ENCODE data around the gene HIBCH. TPM values are rescaled to one million over a fixed set of nuclear protein-coding genes. Genes with fewer than 3 reads are reported as not detected.

HIBCH gene
- polyA plus RNA-seq, 1 of the 3 experiments (the other 2 are of a cell fraction), result 8.4 TPM

DNA sequence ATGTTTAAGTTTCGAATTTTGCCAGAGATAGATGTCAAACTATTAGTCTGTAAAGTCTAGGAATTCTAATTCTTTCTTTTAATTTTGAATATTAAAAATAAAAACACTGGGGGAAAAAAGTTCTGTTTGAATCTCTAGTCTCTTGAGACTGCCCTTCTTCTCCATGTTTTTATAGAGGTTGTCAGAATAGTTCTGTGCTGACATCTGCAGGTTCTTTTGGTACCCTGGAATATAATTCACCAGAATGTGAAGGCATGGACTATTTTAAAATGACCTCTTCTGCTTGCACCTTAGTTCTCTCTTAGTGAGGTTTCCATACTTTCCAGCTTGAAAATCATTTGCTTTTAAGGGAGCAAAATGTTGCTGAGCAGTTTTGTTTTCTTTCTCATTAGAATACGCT is 136.1 kb downstream of the HIBCH start:
- Histone ChIP-seq H3K9ac (no peak overlapping the region), H3F3A (replicated peaks; ENCODE audit: insufficient read depth) (peaks cover 14% of the 10 kb centered on the region), H3K4me1 (ENCODE audit: control insufficient read depth in 1 of 2, insufficient read depth in 2 of 2, low read depth in 1 of 2, low read length in 1 of 2) (peaks cover 0 to 12% of the 10 kb centered on the region in 2 experiments; a peak in 2 of 4 replicates), H3K4me3 (ENCODE audit: low read depth in 2 of 2, low read length in 1 of 2) (no peak overlapping the region), H3K79me2 (ENCODE audit: insufficient read depth) (no peaks in the 10 kb centered on the region), H3K9me2 (no peaks in the 10 kb centered on the region), H4K20me1 (ENCODE audit: insufficient read depth) (no peaks in the 10 kb centered on the region), H3K27me3 (ENCODE audit: insufficient read depth) (no peaks in the 10 kb centered on the region), H2AFZ (ENCODE audit: low read depth) (no peak overlapping the region), H3K36me3 (replicated peaks in 1 of 2; ENCODE audit: control insufficient read depth in 1 of 2, insufficient read depth in 2 of 2, low read length in 1 of 2) (no peaks in the 10 kb centered on the region), H3K4me2 (no peak overlapping the region), H3K27ac (ENCODE audit: low read depth in 2 of 2, low read length in 1 of 2) (no peak overlapping the region), H3K9me3 (no peaks in the 10 kb centered on the region)
- no peak for TF ChIP-seq CHD2 (IDR thresholded peaks at IDR 0.05; ENCODE audit: low read length, partially characterized antibody)
- TF ChIP-seq ZBTB33 (IDR thresholded peaks at IDR 0.05; ENCODE audit: borderline replicate concordance, low read depth), result no peak
- no peak for TF ChIP-seq YY1 (IDR thresholded peaks at IDR 0.05; ENCODE audit: low read depth)
- DNase-seq, result no peak
- WGBS (ENCODE audit: low lambda C conversion rate), result 89% methylated on average over 2 of the region's 2 CpGs
- ChIA-PET CTCF (no interaction called here), POLR2A (no interaction called here)

DNA sequence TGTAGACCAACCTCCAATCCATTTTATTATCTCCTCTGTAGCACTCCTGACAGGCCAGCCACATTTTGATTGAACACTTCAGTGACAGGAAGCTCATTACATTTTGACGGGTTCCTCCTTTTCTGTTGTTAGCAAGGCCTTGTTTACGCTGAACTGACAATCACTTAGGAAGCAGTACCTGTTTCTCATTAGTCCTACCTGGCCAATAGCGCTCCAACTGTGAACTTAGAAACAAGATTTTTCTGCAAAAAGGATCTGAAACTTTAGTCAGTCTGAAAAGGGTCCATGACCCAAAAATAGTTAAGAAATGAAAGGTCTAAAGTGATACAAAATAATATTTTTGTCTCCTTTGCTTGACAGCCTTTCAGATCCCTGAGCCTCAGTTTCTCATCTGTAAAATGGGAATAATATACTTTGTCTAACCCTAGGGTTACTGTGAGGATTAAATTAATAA is 137.5 kb downstream of the HIBCH start:
- no peak overlapping the region for H3K4me3 ChIP-seq (ENCODE audit: low read depth in 2 of 2, low read length in 1 of 2)
- H3K4me1 ChIP-seq (ENCODE audit: control insufficient read depth in 1 of 2, insufficient read depth in 2 of 2, low read depth in 1 of 2, low read length in 1 of 2), result peaks cover 0 to 12% of the 10 kb centered on the region in 2 experiments; a peak in 2 of 4 replicates
- no peaks in the 10 kb centered on the region for H3K9me3 ChIP-seq
- ChIA-PET POLR2A (no interaction called here), CTCF (interaction anchor here (1.0 to 3.2 kb wide), 2 partner anchors 22 to 64 kb away, joined by 3 to 25 read pairs; no protein-coding TSS in a partner anchor)
- H3K79me2 ChIP-seq (ENCODE audit: insufficient read depth), result no peaks in the 10 kb centered on the region
- no peaks in the 10 kb centered on the region for H3K27me3 ChIP-seq (ENCODE audit: insufficient read depth)
- DNase-seq, result no peak
- H3F3A ChIP-seq (replicated peaks; ENCODE audit: insufficient read depth), result peaks cover 14% of the 10 kb centered on the region
- H3K27ac ChIP-seq (ENCODE audit: low read depth in 2 of 2, low read length in 1 of 2), result no peak overlapping the region
- no peak for TF ChIP-seq ELF1 (IDR thresholded peaks at IDR 0.05)
- no peak for TF ChIP-seq IRF3 (IDR thresholded peaks at IDR 0.05; ENCODE audit: low read depth, low read length)
- TF ChIP-seq, protein P1, sequence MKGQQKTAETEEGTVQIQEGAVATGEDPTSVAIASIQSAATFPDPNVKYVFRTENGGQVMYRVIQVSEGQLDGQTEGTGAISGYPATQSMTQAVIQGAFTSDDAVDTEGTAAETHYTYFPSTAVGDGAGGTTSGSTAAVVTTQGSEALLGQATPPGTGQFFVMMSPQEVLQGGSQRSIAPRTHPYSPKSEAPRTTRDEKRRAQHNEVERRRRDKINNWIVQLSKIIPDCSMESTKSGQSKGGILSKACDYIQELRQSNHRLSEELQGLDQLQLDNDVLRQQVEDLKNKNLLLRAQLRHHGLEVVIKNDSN (IDR thresholded peaks at IDR 0.05; ENCODE audit: borderline replicate concordance, low read depth), result no peak
- TF ChIP-seq EP300 (IDR thresholded peaks at IDR 0.05; ENCODE audit: borderline replicate concordance in 1 of 2, low read depth in 1 of 2, low read length in 1 of 2), result no peak
- TF ChIP-seq PBX3 (IDR thresholded peaks at IDR 0.05), result no peak
- no peak for TF ChIP-seq USF2 (IDR thresholded peaks at IDR 0.05; ENCODE audit: borderline replicate concordance, low read depth, low read length)
- no peak for TF ChIP-seq TEAD4 (IDR thresholded peaks at IDR 0.05; ENCODE audit: borderline replicate concordance, insufficient read depth)
- no peak for TF ChIP-seq RXRA (IDR thresholded peaks at IDR 0.05; ENCODE audit: borderline replicate concordance, low read depth)
- no peak for TF ChIP-seq RAD21 (IDR thresholded peaks at IDR 0.05; ENCODE audit: low read length)
- TF ChIP-seq GATA2 (CRISPR knock-in tag; IDR thresholded peaks at IDR 0.05), result no peak
- no peak for TF ChIP-seq ZBTB33 (IDR thresholded peaks at IDR 0.05; ENCODE audit: borderline replicate concordance, low read depth)
- no peak for TF ChIP-seq SIN3A (IDR thresholded peaks at IDR 0.05; ENCODE audit: borderline replicate concordance, low read depth, low read length)
- TF ChIP-seq TAF1 (IDR thresholded peaks at IDR 0.05; ENCODE audit: borderline replicate concordance, low read depth, low read length), result no peak
- TF ChIP-seq FOSL2 (IDR thresholded peaks at IDR 0.05; ENCODE audit: borderline replicate concordance, low read depth), result no peak
- H4K20me1 ChIP-seq (ENCODE audit: insufficient read depth), result no peaks in the 10 kb centered on the region
- no peak overlapping the region for H3K4me2 ChIP-seq
- no peaks in the 10 kb centered on the region for H3K36me3 ChIP-seq (replicated peaks in 1 of 2; ENCODE audit: control insufficient read depth in 1 of 2, insufficient read depth in 2 of 2, low read length in 1 of 2)
- H2AFZ ChIP-seq (ENCODE audit: low read depth), result no peak overlapping the region
- WGBS (ENCODE audit: low lambda C conversion rate), result 93% methylated on average over 3 of the region's 3 CpGs
- H3K9ac ChIP-seq, result no peak overlapping the region
- H3K9me2 ChIP-seq, result no peaks in the 10 kb centered on the region

Data from SK-N-SH (cell line).